D721Med (cell line): Measurements from ENCODE around the gene CFAP74.

Source experiments
- DNase-seq: peaks from one replicate; pipeline ENCODE4 v3.0.0; 2011; ENCODE audit warnings: low spot score; ENCODE audit not compliant: insufficient read length
- FAIRE-seq: peaks from 2 replicates; lab custom pipeline; 2011; peaks lifted over from hg19 to GRCh38; lab: Jason Lieb, UNC
- TF ChIP-seq, protein P1 (sequence below): IDR thresholded peaks from 2 replicates; pipeline ENCODE4 v1.5.1; 2012; ENCODE audit warnings: mild to moderate bottlenecking, control low read depth; ENCODE audit not compliant: insufficient read depth; ENCODE audit errors: missing control alignments

The CFAP74 gene

GRCh38 chr1:1928231-1929101 lies 75.1 kb downstream of the CFAP74 start:
- TF ChIP-seq, protein P1, sequence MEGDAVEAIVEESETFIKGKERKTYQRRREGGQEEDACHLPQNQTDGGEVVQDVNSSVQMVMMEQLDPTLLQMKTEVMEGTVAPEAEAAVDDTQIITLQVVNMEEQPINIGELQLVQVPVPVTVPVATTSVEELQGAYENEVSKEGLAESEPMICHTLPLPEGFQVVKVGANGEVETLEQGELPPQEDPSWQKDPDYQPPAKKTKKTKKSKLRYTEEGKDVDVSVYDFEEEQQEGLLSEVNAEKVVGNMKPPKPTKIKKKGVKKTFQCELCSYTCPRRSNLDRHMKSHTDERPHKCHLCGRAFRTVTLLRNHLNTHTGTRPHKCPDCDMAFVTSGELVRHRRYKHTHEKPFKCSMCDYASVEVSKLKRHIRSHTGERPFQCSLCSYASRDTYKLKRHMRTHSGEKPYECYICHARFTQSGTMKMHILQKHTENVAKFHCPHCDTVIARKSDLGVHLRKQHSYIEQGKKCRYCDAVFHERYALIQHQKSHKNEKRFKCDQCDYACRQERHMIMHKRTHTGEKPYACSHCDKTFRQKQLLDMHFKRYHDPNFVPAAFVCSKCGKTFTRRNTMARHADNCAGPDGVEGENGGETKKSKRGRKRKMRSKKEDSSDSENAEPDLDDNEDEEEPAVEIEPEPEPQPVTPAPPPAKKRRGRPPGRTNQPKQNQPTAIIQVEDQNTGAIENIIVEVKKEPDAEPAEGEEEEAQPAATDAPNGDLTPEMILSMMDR, result no peak
- no peak for DNase-seq
- no peak for FAIRE-seq

- no peak for FAIRE-seq
- no peak for DNase-seq
- TF ChIP-seq, protein P1, result no peak
Measured at GRCh38 chr1:1927751-1928150, 75.8 kb downstream of the CFAP74 start.

- DNase-seq (no peak), FAIRE-seq (no peak)
- TF ChIP-seq, protein P1, result no peak
Measured at GRCh38 chr1:1926886-1927660, 76.5 kb downstream of the CFAP74 start.

DNA sequence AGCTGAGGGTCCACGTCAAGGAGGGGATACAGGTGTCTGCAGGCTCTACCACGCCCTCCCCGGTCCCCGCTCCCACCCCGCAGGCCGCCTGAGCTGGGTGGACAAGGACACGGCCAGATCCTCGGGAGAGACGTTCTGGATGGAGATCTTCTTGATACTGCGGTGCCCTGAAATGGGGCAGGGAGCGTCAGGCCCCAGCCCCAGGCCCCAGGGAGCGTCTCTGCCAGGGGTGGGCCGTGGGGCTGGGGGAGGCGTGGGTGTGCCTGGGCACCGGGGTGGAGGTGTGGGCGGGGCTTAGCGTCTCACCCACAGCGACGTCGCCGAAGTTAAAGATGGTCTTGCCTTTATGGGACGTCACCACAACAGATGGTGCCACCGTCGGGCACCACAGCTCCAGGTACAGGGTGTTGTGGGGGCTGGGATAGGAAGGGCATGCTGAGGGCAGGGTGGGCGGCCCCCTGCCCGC lies 77.2 kb downstream of the CFAP74 start:
- DNase-seq (no peak), FAIRE-seq (no peak)
- TF ChIP-seq, protein P1, result no peak

DNA sequence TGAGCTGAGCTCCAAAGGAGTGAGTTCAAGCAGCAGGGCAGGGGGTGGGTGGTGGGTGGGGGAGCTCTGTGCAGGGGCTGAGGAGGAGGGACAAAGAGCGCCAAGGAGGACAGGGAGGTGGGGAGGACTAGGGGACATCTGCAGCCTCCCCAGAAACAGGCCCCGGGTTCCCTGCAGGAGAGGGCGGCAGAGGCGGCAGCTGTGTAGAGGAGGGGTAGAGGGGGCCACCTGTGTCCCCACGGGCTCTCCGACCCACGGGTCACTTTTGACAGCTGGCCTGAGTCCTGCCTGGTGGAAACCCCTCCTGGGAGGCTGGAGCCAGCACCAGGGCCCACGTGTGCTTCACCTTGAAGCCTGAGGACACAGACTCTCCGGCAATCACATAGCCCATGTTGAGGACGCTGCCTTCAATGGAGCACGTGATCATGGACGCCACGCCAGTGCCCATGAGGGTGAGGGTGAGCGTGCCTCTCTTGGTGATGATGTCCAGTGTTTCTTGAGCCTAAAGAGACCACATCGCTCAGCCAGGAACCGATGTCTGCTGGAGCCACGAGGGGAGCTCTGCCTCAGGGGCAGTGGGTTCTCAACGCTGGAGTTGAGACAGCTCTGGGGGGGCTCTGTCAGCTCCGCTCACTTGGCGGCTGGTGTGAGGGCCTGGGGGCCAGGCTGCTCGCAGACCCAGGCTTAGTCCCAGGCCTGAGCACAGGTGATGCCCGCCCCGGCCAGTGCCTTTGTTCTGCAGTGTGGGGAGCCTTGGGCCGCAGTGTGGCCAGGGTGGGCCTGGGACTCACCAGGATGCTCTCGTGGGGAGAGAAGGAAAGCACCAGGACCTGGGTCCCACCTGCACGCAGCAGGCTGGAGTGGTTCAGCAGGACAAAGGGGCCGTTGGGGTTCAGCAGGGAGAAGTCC lies 77.9 kb downstream of the CFAP74 start:
- TF ChIP-seq, protein P1, result no peak
- DNase-seq (no peak), FAIRE-seq (no peak)

DNA sequence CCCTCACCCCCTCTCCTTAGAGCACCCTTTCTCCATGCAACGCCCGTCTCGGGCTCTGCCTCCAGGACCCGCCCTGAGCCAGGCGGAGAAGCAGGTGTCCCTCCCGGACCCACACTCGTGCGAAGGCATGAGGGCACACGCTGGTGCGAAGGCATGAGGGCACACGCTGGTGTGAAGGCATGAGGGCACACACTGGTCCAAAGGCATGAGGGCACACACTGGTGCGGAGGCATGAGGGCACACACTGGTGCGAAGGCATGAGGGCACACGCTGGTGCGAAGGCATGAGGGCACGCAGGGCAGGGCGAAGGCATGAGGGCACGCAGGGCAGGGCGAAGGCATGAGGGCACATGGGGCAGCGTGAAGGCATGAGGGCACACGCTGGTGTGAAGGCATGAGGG lies 78.7 kb downstream of the CFAP74 start:
- FAIRE-seq (no peak), DNase-seq (no peak)
- TF ChIP-seq, protein P1, result no peak
